Motor neuron (in vitro differentiated cells): Measurements from ENCODE around the gene ADPRHL1. TPM values are rescaled to one million over a fixed set of nuclear protein-coding genes. Genes with fewer than 3 reads are reported as not detected.
"Not testable (repeated sequence)": the region's sequence is repeated elsewhere in the genome, so short reads cannot be mapped to it uniquely, and the experiment has no call there.

Experiments
- ATAC-seq, 8 experiments: fragments of 200-7000 bp; cut with Tn5 transposase; replicated peaks in 6 of 8; 2 replicates each; pipeline ENCODE4 v1.8.0; 2021; ENCODE audit warnings: mild to moderate bottlenecking in 8 of 8, moderate library complexity in 8 of 8
- H3K27ac ChIP-seq, 2 donors: fragments of 250-450 bp; sonication (Bioruptor Pico); 2 replicates each; pipeline ENCODE4 v1.9.0; 2021; ENCODE audit warnings: antibody characterized with exemption in 2 of 2, mild to moderate bottlenecking in 2 of 2, moderate library complexity in 1 of 2
- H3K4me1 ChIP-seq, 2 donors: fragments of 250-450 bp; sonication (Bioruptor Pico); replicated peaks in 1 of 2; 2 replicates each; pipeline ENCODE4 v1.6.1; 2021; ENCODE audit warnings: antibody characterized with exemption in 2 of 2, mild to moderate bottlenecking in 2 of 2, moderate library complexity in 1 of 2
- H3K4me3 ChIP-seq, 5 donors: fragments of 250-450 bp; sonication (Bioruptor Pico); 2 replicates each; pipeline ENCODE4 v1.9.0; 2021; ENCODE audit warnings: antibody characterized with exemption in 5 of 5, mild to moderate bottlenecking in 5 of 5, moderate library complexity in 4 of 5
- WGBS, 10 experiments: fragments of 450-650 bp; shearing (Covaris generic); methylation state at CpG; one replicate each; pipeline ENCODE4 v1.0.0; 2022; 5-methylcytosine and 5-hydroxymethylcytosine counted together
- in situ Hi-C, 9 experiments: fragments of 400-800 bp; cut with MboI; loops; one replicate each; pipeline ENCODE4 v1.15.0; 2021; ENCODE audit warnings: low sequenced_read_pairs in 9 of 9, low pct_unique_long_range_greater_than_20kb in 2 of 9; ENCODE audit not compliant: unreplicated experiment in 9 of 9
- total RNA-seq, 8 experiments: library from RNA; unstranded; fragments of 300-600 nt; gene quantifications; 2 replicates each; pipeline versions ENCODE4 v1.2.3 to v1.2.4, GENCODE V29; 2022

The ADPRHL1 gene
- total RNA-seq, 8 experiments from 2014 or later: 0.65 to 25.6 (median 2.1) TPM

- Histone ChIP-seq H3K27ac (peak overlapping the region in 1 of 2 donors; percentile 21), H3K4me3 (peak overlapping the region; percentile 36 to 58 (median 52)), H3K4me1 (peaks cover 2 to 5% of the 10 kb centered on the region in 2 donors)
- WGBS, 10 experiments: 0 to 20% (median 1%) methylated on average over 1 to 14 of the region's 63 CpGs; no CpG with 5 or more reads in 7 of the 10 experiments
- ATAC-seq: peak; percentile 91 to 95 (median 92)
- in situ Hi-C loops: no loop called here
These were observed 59.5 kb downstream of the ADPRHL1 start for GRCh38 chr13:113393563-113394338.

GRCh38 chr13:113393226-113393562, 60.1 kb downstream of the ADPRHL1 start:
- no peak for ATAC-seq
- Histone ChIP-seq H3K4me3 (peak overlapping the region; percentile 36 to 58 (median 52)), H3K27ac (no peak overlapping the region), H3K4me1 (peaks cover 2 to 5% of the 10 kb centered on the region in 2 donors)
- WGBS, 10 experiments: 40 to 100% (median 80%) methylated on average over 1 to 6 of the region's 13 CpGs; no CpG with 5 or more reads in 6 of the 10 experiments
- in situ Hi-C loops: no loop called here

GRCh38 chr13:113390874-113391497, 62.3 kb downstream of the ADPRHL1 start:
- in situ Hi-C loops: no loop called here
- ATAC-seq: no peak
- WGBS, 10 experiments: 24 to 90% (median 53%) methylated on average over 2 to 9 of the region's 10 CpGs; no CpG with 5 or more reads in 2 of the 10 experiments
- no peak overlapping the region for H3K4me3 ChIP-seq
- peaks cover 2 to 5% of the 10 kb centered on the region in 2 donors for H3K4me1 ChIP-seq
- H3K27ac ChIP-seq: no peak overlapping the region

GRCh38 chr13:113389586-113389985, 63.7 kb downstream of the ADPRHL1 start:
- WGBS, 10 experiments: 78 to 100% (median 85%) methylated on average over 1 to 3 of the region's 8 CpGs; no CpG with 5 or more reads in 6 of the 10 experiments
- in situ Hi-C loops, H3K27ac ChIP-seq, H3K4me1 ChIP-seq, H3K4me3 ChIP-seq, ATAC-seq: not testable (repeated sequence)

- in situ Hi-C loops: no loop called here
- WGBS, 10 experiments: 57 to 100% (median 89%) methylated on average over 1 of the region's 1 CpG; no CpG with 5 or more reads in 1 of the 10 experiments
These were observed 65.9 kb downstream of the ADPRHL1 start for GRCh38 chr13:113387396-113387795.

GRCh38 chr13:113383089-113383488, 70.2 kb downstream of the ADPRHL1 start:
- Histone ChIP-seq H3K4me1 (no peaks in the 10 kb centered on the region), H3K27ac (no peak overlapping the region), H3K4me3 (no peak overlapping the region)
- 31 to 100% (median 82%) methylated on average over 1 to 9 of the region's 9 CpGs for WGBS, 10 experiments
- no peak for ATAC-seq
- in situ Hi-C loops: no loop called here

More at GRCh38 chr13:113387396-113387795, 65.9 kb downstream of the ADPRHL1 start:
- ATAC-seq: no peak
- Histone ChIP-seq H3K4me3 (no peak overlapping the region), H3K4me1 (no peaks in the 10 kb centered on the region), H3K27ac (no peak overlapping the region)

GRCh38 chr13:113382542-113382941, 70.7 kb downstream of the ADPRHL1 start:
- H3K27ac ChIP-seq, H3K4me1 ChIP-seq, H3K4me3 ChIP-seq, ATAC-seq, in situ Hi-C loops: not testable (repeated sequence)
- 65 to 100% (median 88%) methylated on average over 1 to 2 of the region's 2 CpGs; no CpG with 5 or more reads in 5 of the 10 experiments for WGBS, 10 experiments

GRCh38 chr13:113378825-113379224, 74.5 kb downstream of the ADPRHL1 start:
- in situ Hi-C loops: no loop called here
- ATAC-seq: no peak
- 61 to 96% (median 86%) methylated on average over 2 to 7 of the region's 10 CpGs; no CpG with 5 or more reads in 2 of the 10 experiments for WGBS, 10 experiments

GRCh38 chr13:113374511-113375175, 78.6 kb downstream of the ADPRHL1 start:
- Histone ChIP-seq H3K4me3 (no peak overlapping the region), H3K27ac (no peak overlapping the region), H3K4me1 (no peaks in the 10 kb centered on the region)
- no peak for ATAC-seq
- in situ Hi-C loops: no loop called here
- WGBS, 10 experiments: 20 to 80% (median 53%) methylated on average over 1 to 3 of the region's 8 CpGs; no CpG with 5 or more reads in 7 of the 10 experiments

More at GRCh38 chr13:113378825-113379224, 74.5 kb downstream of the ADPRHL1 start:
- Histone ChIP-seq H3K4me1 (no peaks in the 10 kb centered on the region), H3K27ac (no peak overlapping the region), H3K4me3 (no peak overlapping the region)

- ATAC-seq: no peak
- Histone ChIP-seq H3K4me3 (no peak overlapping the region), H3K4me1 (no peaks in the 10 kb centered on the region), H3K27ac (no peak overlapping the region)
- in situ Hi-C loops: no loop called here
- WGBS, 10 experiments: 88 to 100% (median 95%) methylated on average over 1 to 8 of the region's 20 CpGs; no CpG with 5 or more reads in 7 of the 10 experiments
These were observed 79.3 kb downstream of the ADPRHL1 start for GRCh38 chr13:113373811-113374485.

- H3K27ac ChIP-seq, ATAC-seq, H3K4me1 ChIP-seq, in situ Hi-C loops, H3K4me3 ChIP-seq: not testable (repeated sequence)
- WGBS, 10 experiments: 89 to 100% (median 100%) methylated on average over 2 to 3 of the region's 3 CpGs; no CpG with 5 or more reads in 7 of the 10 experiments
These were observed 81.6 kb downstream of the ADPRHL1 start for GRCh38 chr13:113371701-113372100.

- in situ Hi-C loops: no loop called here
- no peak overlapping the region for H3K27ac ChIP-seq
- 79 to 100% (median 81%) methylated on average over 1 to 8 of the region's 13 CpGs; no CpG with 5 or more reads in 7 of the 10 experiments for WGBS, 10 experiments
- no peak overlapping the region for H3K4me3 ChIP-seq
- ATAC-seq: no peak
- H3K4me1 ChIP-seq: peaks cover 0 to 3% of the 10 kb centered on the region in 2 donors
These were observed 82.2 kb downstream of the ADPRHL1 start for GRCh38 chr13:113371061-113371460.
